Right forelimb (tissue), 1 donor: ENCODE measurements around the gene BDKRB1.
A peak's percentile ranks its signal among the peaks of the same experiment; 100 is the strongest.

Source experiments
- DNase-seq: peaks from one replicate; pipeline ENCODE4 v3.0.0-alpha.2; 2018

BDKRB1 gene

DNA sequence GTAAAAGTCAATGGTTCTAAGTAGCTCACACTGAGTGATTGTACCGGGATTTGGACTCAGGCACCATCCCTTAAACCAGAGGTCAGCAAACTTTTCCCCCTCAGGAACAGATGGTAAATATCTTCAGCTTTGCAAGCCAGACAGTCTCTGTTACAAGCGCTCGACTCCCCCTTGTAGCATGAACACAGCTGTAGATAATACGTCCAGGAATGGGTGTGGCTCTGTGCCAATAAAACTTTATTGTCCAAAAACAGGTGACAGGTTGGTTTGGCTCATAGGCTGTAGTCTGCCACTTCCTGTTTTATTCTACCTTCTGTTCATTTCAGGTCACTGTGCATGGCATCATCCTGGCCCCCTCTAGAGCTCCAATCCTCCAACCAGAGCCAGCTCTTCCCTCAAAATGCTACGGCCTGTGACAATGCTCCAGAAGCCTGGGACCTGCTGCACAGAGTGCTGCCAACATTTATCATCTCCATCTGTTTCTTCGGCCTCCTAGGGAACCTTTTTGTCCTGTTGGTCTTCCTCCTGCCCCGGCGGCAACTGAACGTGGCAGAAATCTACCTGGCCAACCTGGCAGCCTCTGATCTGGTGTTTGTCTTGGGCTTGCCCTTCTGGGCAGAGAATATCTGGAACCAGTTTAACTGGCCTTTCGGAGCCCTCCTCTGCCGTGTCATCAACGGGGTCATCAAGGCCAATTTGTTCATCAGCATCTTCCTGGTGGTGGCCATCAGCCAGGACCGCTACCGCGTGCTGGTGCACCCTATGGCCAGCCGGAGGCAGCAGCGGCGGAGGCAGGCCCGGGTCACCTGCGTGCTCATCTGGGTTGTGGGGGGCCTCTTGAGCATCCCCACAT lies 7.6 kb downstream of the BDKRB1 start:
- DNase-seq, result no peak

DNA sequence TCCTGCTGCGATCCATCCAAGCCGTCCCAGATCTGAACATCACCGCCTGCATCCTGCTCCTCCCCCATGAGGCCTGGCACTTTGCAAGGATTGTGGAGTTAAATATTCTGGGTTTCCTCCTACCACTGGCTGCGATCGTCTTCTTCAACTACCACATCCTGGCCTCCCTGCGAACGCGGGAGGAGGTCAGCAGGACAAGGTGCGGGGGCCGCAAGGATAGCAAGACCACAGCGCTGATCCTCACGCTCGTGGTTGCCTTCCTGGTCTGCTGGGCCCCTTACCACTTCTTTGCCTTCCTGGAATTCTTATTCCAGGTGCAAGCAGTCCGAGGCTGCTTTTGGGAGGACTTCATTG lies 8.2 kb downstream of the BDKRB1 start:
- DNase-seq, result no peak

DNA sequence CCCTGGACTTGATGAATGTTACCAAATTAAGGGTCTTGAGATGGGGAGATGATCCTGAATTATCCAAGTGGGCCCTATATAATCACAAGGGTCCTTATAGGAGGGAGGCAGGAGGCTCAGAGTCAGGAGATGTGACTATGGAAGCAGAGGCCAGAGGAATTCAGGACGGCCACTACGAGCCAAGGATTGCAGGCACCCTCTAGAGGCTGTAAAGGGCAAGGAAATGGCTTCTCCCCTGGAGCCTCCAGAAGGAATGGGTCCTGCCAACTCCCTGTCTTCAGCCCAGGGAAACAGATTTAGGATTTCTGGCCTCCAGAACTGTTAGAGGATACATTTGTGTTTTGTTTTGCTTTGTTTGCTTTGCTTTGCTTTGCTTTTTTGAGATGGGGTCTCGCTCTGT lies 8.8 kb downstream of the BDKRB1 start:
- no peak for DNase-seq

DNA sequence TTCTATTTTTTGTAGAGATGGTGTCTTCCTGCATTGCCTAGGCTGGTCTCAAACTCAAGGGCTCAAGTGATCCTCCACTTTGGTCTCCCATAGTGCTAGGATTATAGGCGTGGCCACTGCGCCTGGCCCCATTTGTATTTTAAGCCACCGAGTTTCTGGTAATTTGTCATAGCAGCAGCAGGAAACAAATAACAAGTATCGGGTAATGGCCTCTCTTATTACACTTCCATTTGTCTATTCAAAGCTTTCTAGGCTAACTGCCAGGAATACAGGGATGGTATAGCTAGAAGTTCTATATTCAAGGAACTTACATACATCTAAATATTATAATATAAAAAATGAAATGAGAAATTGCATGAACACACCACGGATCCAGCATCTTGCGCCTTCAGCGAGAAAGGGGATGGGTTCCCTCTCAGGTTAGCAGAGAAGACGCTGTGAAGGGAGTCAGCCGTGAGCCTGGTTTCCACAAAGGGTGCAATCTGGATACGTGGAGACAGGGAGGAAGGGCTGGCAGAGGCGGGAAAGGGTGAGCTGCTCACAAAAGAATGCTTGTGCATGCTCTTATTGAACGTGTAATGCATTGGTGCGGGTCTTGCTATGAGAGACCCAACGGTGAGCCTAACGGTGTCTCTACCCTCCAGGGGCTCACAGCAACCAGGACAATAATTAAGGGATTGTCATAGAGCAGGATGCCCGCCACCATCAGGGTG lies 9.5 kb downstream of the BDKRB1 start:
- DNase-seq, result no peak

DNA sequence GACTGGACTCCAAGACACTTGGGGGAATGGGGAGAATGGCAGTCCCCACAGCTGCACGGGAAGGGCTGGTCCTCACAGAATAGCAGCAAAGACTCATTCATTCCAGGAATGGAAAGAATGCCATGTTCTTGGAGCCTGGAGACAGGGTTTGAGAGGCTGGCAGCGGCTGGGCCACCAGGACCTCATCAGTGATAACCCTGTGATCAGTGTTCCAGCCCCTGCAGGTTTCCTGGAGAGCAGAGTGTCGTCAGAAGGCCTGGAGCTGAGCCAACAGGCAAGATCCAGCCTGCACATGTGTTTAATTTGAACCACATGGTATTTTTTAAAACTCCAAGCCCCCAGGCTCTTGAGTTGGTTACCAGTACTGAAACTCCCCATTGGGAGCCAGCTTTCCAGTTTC lies 11.3 kb downstream of the BDKRB1 start:
- DNase-seq, result peak; percentile 69

DNA sequence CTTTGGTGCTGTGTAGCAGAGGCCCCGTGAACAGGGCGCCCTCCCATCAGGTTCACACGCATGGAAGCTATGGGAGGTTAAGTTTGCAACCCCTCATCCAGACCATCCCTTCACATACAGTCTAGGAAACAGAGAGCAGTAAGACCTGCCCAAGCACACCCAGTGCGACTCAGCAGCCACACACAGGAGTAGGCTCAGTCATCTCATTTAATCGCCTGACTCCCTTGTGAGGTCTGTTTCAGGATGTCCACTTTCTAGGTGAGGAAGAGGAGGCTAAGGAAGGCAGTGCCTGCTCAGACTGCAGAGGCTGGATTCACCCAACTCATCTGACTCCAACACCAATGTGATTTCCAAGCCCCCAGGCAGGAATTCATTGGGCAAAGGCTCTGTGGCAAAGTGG lies 11.9 kb downstream of the BDKRB1 start:
- DNase-seq, result no peak

DNA sequence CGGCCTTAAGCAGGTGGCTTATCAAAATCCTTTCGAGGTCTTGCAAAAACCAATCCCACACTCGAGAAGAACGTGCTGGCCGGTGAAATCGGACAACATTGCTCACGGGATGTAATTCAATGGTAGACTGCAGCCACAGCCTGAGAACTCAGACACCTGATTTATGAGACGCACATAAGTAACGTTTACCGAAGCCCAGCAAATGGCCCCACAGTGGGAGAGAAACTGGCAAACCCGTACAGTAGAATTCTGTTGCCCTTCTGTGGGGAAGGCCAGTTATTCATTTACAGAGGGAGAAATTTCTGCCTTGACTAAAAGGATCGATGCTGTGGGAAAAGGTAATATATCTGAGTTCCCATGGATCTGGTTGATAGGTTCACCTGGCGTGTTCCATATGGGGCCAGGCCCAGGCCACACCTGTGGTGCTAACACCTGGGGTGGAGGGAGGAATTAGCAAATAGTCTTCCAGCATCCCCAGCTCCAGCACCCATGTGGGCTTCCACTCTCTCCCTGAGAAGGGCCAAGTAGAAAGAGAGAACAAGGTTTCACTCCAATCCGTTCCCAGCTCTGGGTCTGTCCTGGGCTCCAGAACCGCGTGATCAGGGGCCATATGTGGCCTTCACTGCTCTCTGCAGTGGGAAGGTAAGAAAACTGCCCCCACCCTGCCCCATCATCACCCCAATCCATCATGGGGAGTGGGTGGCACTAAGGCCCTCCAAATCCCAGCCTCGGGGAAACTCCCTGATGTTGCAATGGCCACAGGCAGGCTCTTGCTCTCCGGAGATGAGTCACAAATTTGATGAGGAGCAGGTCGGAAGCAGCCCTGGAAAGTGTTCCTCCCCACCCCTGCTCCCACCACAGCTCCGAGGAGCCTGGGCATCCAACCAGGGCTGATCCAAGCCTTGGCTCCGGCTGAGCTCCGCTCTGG lies 12.7 kb downstream of the BDKRB1 start:
- no peak for DNase-seq

DNA sequence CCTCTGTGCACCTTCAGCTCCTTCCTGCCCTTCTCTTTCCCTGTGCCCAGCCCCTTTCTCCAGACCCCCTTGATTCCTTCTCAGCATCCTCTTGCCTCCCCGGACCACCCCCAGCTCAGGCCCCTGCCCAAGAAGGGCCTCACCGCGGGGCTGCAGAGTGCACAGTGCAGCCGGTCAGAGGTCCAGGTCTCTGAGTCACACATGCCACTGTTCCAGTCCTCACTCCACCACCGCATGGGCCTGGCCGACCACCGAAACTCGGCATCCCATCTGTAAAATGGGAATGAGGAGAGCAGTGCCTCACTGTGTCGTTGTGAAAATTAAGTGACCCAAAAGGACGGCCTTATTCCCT lies 13.3 kb downstream of the BDKRB1 start:
- DNase-seq, result no peak

DNA sequence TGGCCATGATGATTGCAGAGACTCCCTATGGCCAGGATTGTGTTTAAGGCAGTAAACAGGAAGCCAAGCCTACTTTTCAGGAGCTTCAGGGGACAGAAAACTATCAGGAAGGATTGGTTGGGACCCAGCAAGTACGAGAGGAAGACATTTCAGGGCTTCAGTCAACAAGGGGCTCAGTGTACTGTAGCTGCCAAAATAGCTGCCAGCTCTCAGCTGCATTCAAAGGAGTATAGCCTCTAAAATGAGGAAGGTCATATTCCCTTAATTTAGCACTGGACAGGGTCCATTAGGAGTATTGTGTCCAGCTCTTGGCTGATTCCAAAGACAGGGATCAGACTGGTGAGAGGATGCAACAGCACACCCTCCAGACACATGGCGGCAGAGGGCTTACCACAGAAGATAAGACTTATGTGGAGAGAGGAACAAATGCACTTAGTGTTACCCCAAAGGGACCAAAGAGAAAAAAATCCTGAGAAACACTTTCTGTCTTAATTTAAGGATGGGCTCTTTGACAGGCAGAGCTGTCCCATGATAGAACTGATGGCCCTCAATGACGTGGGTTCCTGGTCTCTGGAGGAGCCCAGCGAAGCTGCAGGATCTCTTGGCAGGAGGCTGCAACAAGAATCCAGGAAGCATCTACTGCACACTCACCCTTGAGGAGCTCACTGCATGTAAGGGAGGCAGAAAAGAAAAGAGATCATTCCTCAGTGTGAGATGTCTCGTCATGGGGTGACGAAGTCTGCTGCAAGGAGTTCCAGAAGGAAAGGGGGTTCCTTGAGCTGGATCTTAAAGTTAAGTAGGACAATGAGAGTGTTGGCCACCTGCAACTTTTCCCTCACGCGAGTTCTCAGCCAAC lies 14.8 kb downstream of the BDKRB1 start:
- no peak for DNase-seq

DNA sequence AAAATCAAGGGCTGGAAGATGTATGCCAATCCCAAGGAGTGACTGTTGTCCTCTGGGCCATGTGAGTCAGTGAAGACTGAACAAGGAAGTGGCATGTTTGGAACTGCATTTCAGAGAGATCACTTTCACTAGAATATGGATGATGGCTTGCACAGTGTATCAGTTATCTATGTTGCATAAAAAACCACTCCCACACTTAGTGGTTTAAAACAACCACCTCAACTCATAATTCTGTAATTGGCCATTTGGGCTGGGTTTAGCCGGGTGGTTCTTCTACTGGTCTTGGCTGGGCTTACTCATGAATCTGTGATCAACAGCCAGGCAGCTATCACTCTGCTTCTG lies 15.4 kb downstream of the BDKRB1 start:
- DNase-seq, result no peak

DNA sequence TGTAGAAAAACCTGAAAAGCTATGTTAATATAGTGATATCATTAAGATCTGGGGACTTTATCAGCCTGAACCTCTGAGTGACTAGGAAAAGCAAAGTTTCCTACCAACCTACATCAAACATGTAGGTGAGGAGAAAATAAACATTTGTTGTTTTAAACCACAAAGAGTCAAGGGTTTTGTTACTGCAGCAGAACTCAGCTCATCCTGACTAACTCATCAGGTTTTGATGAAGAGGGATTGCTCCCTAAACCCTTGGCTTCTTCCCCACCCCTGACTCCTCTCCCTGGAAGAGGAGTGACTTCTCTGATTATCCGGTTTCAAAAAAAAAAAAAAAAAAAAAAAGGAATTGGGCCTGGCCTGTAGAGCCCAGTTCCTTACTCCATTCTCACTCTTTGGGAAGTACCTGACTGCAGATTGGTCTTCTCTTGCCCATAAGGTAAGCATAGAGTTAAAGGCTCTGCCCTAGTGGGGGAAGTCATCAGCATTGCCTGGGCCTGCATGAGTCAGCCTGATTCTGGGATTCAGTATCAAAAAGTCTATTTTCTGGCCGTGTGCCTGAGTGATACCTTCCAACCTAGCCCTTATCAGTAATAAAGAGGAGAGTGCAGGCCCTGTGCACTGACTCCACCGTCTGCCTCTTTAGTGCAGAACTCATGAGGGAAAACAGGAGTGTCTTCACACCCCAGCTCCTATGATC lies 16.9 kb downstream of the BDKRB1 start:
- DNase-seq, result no peak

DNA sequence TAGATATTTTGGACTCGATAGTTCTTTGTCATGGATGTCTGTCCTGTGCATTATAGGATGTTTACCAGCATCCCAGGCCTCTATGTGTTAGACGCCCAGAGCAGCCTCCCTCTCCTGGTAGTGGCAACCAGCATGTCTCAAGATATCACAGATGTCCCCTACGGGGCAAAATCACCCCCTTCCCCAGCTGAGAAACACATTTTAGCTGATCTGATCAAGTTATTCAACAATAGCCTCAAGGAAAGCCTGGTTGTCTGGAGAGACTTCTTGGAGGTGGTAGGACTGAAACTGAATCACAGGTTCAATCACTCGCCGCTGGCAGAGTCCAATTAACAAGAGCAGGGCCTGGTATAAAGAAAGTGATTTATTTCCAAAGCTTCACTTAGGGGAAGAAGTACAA lies 17.6 kb downstream of the BDKRB1 start:
- DNase-seq, result no peak

DNA sequence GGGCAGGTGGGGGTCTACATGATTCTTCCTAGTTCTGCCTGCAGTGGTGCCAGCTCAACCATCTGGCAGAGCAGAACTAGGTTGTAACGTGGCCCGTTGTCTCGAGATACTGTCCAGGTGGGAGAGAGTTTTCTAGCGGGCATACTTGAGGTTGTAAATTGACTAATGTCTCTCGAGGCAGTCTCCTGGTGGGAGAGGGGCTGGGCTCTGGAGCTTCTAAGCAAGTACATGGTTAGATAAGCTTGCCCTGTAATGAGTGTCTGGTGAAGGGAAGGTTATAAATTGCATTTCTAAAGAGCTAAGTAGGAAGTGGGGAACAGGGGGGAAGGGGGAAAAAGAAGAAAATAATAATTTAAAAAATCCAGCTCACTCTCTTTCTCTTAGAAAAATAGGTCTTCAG lies 18.1 kb downstream of the BDKRB1 start:
- no peak for DNase-seq

DNA sequence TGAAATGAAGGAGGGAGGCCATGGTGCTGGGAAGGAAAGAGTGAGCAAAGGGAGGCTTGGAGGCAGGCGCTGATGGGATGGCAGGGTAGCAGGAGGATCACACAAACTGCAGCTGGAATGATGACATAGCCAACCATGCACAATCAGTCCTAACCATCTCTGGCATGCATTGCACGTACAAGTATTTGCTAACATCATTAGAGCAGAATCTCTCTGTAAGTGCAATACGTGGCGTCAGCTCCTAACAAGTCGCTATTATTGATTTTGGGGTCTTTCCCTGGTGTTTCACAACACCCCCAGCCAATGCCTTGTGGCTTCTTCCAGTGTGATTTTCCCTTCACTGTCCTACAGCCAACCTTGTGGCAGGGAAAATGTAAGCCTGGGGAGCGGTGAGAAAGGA lies 18.5 kb downstream of the BDKRB1 start:
- no peak for DNase-seq

DNA sequence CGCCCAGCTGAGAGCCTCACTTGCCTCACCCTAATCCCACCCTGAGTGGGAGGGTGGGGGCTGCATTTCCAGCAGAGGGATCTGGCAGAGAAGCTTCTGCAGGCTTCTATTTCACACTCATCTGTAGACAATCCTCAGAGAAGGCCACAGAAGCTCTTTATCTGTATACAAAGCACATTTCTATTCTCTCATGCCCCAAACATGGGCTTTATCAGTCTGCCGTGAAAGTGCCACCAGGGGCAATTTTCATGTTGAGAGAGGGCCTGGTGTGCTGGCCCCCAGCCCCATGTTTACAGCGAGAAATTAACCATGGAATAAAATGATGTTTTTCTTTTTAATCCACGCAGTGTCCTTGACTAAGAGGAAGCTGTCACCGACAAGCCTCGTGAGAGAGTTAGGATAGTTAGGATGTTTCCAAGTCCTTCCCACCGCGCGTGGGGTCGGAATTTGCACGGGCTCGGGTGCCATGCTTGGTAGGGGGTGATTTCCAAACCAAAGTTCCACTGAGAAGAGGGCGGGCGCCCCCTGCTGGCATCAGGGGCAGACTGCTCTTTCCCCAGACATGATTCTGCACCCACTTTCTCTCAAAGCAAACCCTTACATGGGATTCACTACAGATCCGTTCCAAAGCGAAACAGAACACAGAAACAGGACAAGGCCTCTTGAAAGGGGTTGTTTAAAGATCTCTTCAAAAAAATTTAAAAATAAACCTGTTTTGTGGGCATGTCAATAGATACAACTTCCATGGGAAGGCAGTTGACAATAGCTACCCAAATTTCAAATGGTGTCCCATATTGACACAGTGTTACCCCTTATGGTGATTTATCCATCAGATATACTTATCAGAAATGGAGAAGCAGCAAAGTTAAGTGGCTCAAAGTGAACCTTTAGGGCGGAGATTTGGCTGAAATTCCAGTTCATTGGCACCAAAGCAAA lies 19.4 kb downstream of the BDKRB1 start:
- DNase-seq, result peak; percentile 87

DNA sequence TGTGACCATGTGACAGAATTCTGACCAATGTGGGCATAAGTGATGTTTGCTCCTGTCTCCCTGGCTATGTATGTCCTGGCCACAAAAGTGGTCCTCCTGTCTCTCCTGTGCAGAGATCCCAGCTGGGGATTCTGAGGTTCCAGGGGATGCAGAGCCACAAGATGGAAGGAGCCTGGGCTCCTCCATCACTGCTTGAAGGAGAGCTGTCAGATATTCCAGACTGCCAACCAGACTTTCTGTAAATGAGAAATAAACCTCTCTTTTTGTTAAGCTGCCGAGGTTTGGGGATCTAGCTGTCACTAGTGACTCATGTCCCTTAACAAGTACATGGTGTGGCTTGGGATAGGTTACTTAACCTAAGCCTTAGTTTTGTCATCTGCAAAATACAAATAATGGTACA lies 21.9 kb downstream of the BDKRB1 start:
- no peak for DNase-seq

DNA sequence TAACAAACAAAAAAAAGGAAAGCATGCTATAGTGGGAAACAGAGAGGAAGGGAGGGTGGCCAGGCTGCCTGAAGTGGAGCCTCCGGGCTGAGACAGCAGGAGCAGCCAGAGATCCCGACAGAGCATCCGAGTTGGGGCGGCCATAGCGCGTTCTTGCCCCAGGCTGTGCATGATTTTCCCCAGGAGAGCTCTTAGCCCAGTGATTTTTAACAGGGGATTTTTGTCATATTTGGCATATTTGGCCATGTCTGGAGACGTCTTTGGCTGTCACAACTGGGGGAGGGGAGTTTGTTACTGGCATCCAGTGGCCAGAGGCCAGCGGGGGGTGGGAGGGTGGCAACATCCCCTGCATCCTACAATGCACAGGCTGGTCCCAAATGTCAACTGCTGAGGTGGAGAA lies 23.6 kb downstream of the BDKRB1 start:
- no peak for DNase-seq

DNA sequence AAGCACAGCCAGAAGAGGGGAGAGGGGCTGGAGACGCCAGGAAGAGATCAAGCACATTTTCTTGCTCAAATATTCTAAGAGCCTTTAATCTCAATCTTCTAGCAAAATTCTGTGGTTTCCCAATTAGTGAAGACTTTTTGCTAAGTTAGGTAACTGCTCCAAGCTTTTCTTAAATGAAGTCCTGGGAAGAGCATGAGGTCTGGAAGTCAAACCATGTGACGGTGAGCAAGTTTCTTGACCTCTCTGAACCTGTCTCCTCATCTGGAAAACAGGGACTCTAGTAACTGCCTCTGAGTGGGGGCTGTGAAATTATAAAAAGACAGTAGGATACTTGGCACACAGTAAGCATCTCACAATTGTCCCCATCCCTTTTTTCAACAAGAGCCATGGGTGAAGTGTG lies 24.1 kb downstream of the BDKRB1 start:
- DNase-seq, result no peak

DNA sequence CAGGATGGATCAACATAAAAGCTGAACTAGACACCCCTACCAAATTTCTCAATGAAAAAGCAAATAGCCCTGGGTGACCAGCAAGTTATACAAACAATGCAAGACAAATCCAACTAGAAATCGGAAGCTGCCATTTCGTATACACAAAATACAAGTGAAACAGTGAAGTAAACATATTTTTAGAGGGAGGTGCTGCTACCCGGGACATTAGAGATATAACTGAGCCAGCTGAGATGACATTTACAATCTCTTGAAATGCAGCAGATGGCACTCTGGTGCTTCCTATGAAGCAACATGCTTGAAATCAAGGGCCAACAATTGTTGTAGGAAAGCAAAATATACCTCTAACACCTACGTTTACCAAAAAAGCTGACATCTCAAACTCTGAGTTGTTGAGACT lies 25.5 kb downstream of the BDKRB1 start:
- no peak for DNase-seq

DNA sequence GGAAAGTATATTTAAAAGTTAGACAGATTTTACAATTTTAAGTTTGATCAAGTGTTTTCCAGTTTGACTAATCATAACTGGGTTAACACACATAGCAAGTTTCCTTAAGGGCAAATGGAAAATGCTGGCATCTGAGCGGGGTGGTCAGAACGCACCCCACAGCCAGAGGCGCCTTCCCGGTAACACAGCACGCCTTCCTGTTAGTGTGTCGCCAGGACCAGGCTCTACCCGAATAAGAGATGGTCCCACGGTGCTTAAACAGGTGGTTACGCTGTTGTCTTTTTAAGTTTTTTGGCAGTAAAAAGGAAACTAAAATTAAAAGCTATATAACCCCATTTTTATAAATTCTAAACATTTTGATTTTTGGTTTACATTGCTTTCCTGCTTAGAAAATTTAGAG lies 28.0 kb downstream of the BDKRB1 start:
- no peak for DNase-seq

DNA sequence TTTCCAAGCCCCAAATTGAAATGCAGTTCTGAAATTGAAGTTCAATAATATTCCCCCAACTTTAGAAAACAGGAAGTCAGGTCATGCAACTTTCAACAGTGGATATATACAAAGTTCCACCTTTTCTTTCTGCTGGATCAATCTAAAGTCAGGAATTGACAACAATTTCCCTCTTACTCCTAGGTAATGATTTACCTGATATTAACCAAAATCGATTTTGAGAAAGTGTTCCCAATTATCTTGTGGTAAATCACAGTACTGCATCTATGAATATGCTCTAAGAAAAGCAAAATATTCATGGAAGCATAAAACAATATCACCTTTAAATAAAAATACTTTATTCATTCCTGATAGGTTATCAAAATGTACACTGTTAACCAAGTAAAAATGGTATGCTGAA lies 28.4 kb downstream of the BDKRB1 start:
- no peak for DNase-seq
